ENCODE measurements around the gene ABHD17B. TPM values are rescaled to one million over a fixed set of nuclear protein-coding genes. Genes with fewer than 3 reads are reported as not detected.

Gene ABHD17B
- total RNA-seq, 3 donors from 2014 or later: 21.2 to 34.7 (median 23.7) TPM

GRCh38 chr9:71885467-71885866 is 25.5 kb downstream of the ABHD17B start:
- DNase-seq (no peak), ATAC-seq (no peak)
- Histone ChIP-seq H3K4me1 (ENCODE audit: low read depth) (no peaks in the 10 kb centered on the region), H3K36me3 (ENCODE audit: low read depth) (no peaks in the 10 kb centered on the region), H3K4me3 (no peak overlapping the region), H3K9me3 (peaks cover 17% of the 10 kb centered on the region)
- no peak for TF ChIP-seq CTCF (IDR thresholded peaks at IDR 0.05)
- intact Hi-C loops (cut with DNase I, micrococcal nuclease): no loop called here

DNA sequence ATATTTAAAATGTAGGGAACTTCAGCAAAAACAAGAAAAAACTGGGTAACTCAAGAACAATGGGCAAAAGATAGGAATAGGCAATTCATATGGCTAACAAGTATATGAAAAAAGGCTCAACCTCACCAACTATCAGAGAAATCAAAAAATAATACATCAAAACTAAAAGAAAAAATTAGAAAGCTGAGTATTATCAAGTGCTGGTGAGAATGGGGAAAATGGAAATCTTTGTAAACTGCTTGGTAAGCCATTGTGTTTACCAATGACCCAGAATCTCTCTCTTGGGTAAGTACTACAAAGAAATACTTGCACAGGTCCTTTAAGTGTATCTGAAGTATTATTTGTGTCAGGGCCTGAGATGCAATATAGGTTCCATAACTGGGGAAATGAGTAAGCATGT is 27.0 kb downstream of the ABHD17B start:
- intact Hi-C loops (cut with DNase I, micrococcal nuclease): no loop called here
- H3K4me3 ChIP-seq: no peak overlapping the region
- H3K36me3 ChIP-seq (ENCODE audit: low read depth): no peaks in the 10 kb centered on the region
- no peak for TF ChIP-seq CTCF (IDR thresholded peaks at IDR 0.05)
- ATAC-seq (no peak), DNase-seq (no peak)
- H3K4me1 ChIP-seq (ENCODE audit: low read depth): no peaks in the 10 kb centered on the region
- peaks cover 21% of the 10 kb centered on the region for H3K9me3 ChIP-seq

DNA sequence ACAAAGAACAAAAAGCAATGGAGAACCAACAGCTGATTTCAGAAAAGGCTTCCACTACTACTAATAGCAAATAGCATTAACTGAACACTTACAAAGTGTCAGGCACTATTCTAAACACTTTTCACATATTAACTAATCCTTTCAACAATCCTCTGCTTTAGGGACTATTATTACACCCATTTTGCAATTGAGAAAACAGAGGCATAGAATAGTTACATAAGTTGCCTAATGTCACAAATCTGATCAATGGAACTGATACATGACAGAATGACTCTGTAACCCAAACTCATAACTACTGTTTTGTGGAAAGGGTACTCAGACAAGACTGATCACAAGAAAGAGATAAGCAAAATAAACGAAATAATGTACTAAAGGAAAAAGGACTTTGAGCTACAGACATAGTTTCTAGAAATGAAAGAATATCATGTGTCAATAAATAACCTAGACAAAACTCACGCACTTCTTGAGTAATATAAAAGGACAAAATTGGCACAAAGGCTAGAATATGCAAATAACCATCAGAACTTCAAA is 31.3 kb downstream of the ABHD17B start:
- Histone ChIP-seq H3K9me3 (peaks cover 34% of the 10 kb centered on the region), H3K4me3 (no peak overlapping the region), H3K36me3 (ENCODE audit: low read depth) (no peaks in the 10 kb centered on the region), H3K4me1 (ENCODE audit: low read depth) (no peaks in the 10 kb centered on the region)
- no peak for TF ChIP-seq CTCF (IDR thresholded peaks at IDR 0.05)
- no peak for DNase-seq
- no peak for ATAC-seq
- intact Hi-C loops (cut with DNase I, micrococcal nuclease): no loop called here

DNA sequence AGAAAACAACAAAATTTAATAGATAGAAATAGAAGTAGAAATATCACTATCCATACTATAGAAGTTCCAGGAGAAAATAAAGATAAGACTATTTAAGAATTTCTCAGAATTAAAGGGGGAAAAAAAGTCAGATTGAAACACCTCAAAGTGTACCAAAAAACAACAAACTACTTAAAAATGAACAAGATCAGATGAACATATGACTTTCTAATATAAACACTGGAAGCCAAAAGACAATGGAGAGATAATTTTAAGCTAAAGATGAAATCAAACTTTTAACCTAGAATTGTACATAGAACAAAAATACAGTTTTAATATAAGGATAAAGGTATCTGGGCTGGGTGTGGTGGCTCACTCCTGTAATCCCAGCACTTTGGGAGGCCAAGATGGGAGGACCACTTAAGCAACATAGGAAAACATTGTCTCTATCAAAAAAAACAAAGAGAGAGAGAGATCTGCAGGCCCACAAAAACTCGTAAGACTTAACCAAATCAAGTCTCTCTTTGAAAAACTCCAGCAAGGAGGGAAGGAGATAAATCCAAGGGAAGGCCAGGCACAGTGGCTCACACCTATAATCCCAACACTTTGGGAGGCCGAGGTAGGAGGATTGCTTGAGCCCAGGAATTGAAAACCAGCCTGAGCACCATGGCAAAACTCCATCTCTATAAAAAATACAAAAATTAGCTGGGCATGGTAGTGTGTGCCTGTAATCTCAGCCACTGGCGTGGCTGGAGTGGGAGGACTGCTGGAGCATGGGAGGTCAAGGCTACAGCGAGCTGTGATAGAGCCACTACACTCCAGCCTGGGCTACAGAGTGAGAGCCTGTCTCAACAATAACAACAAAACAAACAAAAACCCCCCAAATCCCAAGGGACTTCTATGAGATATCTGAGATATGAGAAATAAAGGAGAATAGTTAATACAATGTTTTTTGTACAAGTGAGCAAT is 32.4 kb downstream of the ABHD17B start:
- Histone ChIP-seq H3K36me3 (ENCODE audit: low read depth) (no peaks in the 10 kb centered on the region), H3K9me3 (peaks cover 23% of the 10 kb centered on the region), H3K4me3 (no peak overlapping the region), H3K4me1 (ENCODE audit: low read depth) (no peaks in the 10 kb centered on the region)
- TF ChIP-seq CTCF (IDR thresholded peaks at IDR 0.05): no peak
- DNase-seq (no peak), ATAC-seq (no peak)
- intact Hi-C loops (cut with DNase I, micrococcal nuclease): no loop called here

GRCh38 chr9:71876829-71877228 is 34.2 kb downstream of the ABHD17B start:
- ATAC-seq: no peak
- no peak for TF ChIP-seq CTCF (IDR thresholded peaks at IDR 0.05)
- intact Hi-C loops (cut with DNase I, micrococcal nuclease): no loop called here
- no peak overlapping the region for H3K4me3 ChIP-seq
- no peak for DNase-seq
- no peaks in the 10 kb centered on the region for H3K36me3 ChIP-seq (ENCODE audit: low read depth)
- H3K9me3 ChIP-seq: peaks cover 18% of the 10 kb centered on the region
- no peaks in the 10 kb centered on the region for H3K4me1 ChIP-seq (ENCODE audit: low read depth)
